Mononuclear cell (primary cell): Measurements from ENCODE around the gene SYCE3. TPM values are rescaled to one million over a fixed set of nuclear protein-coding genes. Genes with fewer than 3 reads are reported as not detected.
"Not testable (repeated sequence)": the region's sequence is repeated elsewhere in the genome, so short reads cannot be mapped to it uniquely, and the experiment has no call there.

Experiments
- H3K27me3 ChIP-seq: 2 replicates; pipeline ENCODE4 v1.6.0; 2011; ENCODE audit warnings: low read length, control low read depth; ENCODE audit not compliant: insufficient read depth
- H3K4me1 ChIP-seq: 2 replicates; pipeline ENCODE4 v1.5.1; 2011; ENCODE audit warnings: mild to moderate bottlenecking, low read length, control low read depth; ENCODE audit not compliant: insufficient read depth
- H3K4me3 ChIP-seq: 2 replicates; pipeline ENCODE4 v1.5.1; 2011; ENCODE audit warnings: mild to moderate bottlenecking, low read length, moderate library complexity
- H3K9me3 ChIP-seq: 2 replicates; pipeline ENCODE4 v1.5.1; 2011; ENCODE audit warnings: low read depth, mild to moderate bottlenecking, control low read depth, low read length
- total RNA-seq: library from RNA; depleted of rRNA; stranded (reverse); fragments of >200 nt; gene quantifications from one replicate; pipeline ENCODE4 v1.2.3, GENCODE V29; 2012

Gene SYCE3
- total RNA-seq, 1 donor, result not detected

DNA sequence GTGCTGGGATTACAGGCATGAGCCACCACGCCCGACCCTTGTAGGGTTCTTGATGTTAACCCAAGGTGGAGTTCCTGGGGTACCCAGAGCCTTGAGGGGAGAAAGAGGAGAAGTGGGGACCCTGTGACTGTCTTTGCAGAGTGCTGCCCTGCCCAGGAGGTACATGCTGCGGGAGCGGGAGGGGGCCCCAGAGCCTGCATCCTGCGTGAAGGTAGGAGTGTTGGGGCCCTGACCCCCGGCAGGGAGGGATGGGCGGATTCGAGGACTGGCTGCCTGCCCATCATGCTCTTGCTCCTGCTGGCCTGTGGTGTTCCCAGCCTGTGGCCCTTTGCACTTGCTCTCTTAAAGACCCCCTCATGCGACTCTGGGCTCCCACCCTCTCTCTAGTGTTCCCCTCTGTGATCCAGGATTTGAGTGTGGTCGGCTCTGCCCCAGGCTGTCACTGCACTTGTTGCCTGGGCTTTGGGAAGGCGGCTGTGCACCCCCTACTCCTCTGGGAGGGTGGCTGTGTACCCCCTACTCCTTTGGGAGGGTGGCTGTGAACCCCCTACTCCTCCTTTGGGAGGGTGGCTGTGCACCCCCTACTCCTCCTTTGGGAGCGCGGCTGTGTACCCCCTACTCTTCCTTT is 41.8 kb downstream of the SYCE3 start:
- Histone ChIP-seq H3K9me3 (no peaks in the 10 kb centered on the region), H3K4me3 (no peak overlapping the region), H3K27me3 (no peaks in the 10 kb centered on the region), H3K4me1 (peaks cover 18% of the 10 kb centered on the region)

DNA sequence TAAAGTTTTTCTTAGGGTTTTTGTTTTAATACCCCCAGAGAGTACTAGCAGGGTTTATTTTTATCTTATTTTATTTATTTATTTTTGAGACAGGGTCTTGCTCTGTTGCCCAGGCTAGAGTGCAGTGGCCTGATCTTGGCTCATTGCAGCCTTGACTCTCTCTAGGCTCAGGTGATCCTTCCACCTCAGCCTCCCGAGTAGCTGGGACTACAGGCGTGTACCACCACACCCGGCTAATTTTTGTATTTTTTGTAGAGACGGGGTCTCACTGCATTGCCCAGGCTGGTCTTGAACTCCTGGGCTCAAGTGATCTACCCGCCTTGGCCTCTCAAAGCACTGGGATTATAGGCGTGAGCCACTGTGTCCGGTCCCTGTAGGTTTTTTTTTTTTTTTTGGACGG is 42.5 kb downstream of the SYCE3 start:
- not testable (repeated sequence) for H3K4me3 ChIP-seq, H3K27me3 ChIP-seq, H3K9me3 ChIP-seq
- H3K4me1 ChIP-seq, result peaks cover 16% of the 10 kb centered on the region

DNA sequence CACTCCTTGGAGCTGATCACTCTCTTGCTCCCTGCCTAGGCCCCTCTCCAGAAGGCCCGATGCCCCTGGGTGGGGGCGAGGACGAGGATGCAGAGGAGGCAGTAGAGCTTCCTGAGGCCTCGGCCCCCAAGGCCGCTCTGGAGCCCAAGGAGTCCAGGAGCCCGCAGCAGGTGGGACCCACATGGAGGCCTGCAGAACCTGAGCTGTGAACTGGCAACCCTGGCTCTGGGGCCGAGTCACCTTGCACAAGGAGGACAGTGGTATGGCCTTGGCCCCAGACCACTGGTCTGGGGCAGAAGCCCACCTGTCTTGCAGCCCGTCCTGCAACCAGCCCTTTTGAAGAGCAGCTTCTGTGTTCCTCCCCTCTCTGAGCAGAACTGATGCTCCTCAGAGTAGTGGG is 43.6 kb downstream of the SYCE3 start:
- Histone ChIP-seq H3K4me3 (no peak overlapping the region), H3K9me3 (no peaks in the 10 kb centered on the region), H3K4me1 (peaks cover 6% of the 10 kb centered on the region), H3K27me3 (no peaks in the 10 kb centered on the region)

DNA sequence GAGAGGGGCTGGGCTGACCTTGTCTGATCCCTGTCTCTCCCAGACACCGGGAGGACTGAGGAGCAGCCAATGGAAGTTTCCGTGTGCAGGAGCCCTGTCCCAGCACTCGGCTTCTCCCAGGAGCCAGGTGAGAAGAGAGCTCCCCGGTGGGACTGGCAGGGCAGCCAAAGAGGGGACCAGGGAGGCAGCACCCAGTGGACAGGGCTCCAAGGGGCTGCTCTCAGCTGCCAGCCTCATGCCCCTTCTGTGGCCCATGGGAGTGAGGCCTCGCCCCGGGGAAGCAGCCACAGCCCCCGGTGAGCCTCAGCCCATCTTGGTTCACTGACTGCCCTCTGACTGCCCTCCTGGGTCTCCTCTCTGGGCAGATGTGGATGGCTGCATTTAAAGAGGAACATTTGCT is 44.1 kb downstream of the SYCE3 start:
- H3K4me1 ChIP-seq, result peaks cover under 1% of the 10 kb centered on the region
- H3K4me3 ChIP-seq, result no peak overlapping the region
- no peaks in the 10 kb centered on the region for H3K9me3 ChIP-seq
- H3K27me3 ChIP-seq, result no peaks in the 10 kb centered on the region

DNA sequence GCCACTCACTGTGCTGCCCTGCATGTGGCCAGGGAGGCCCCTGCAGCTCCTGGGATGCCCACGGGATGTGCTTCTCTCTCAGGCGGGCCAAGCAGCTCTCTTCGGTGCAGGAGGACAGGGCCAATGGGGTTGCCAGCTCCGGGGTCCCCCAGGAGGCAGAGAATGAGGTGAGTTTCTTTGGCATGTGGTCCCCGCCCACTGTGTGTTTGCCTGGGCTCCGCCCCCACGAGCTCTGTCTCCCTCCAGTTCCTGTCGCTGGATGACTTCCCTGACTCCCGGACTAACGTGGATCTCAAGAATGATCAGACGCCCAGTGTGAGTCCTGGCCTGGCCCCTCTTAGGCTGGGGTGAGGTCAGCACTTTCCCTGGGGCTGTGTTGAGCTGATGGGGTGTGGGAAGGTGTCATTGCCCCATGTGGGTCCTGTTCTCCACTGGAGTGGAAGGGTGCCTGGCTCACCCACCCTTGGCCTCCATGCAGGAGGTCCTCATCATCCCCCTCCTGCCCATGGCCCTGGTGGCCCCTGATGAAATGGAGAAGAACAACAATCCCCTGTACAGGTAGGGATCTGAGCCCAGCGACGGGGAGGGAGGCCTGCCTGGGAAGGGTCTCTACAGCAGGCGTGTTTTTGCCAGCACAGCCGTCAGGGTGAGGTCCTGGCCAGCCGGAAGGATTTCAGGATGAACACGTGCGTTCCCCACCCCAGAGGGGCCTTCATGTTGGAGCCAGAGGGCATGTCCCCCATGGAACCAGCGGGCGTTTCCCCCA is 45.0 kb downstream of the SYCE3 start:
- Histone ChIP-seq H3K9me3 (no peaks in the 10 kb centered on the region), H3K4me3 (no peak overlapping the region), H3K27me3 (no peaks in the 10 kb centered on the region), H3K4me1 (no peaks in the 10 kb centered on the region)

DNA sequence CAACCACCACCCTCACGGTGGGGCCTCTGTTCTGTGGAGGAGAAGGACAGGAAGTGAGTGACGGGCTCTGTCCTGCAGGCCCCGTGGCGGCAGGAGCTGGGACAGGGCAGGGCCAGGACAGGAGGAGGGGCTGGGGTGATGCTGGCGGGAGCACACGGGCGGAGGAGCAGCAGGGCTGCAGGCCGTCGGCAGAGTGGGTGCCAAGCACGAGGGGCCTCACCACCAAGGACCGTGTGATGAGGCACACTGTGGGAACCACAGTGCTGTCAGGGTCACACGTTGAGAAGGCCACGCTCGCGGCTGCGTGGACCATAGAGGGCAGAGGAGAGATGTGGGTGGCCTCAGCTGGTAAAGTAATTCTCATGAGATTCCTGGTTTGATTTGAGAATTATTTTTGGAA is 45.8 kb downstream of the SYCE3 start:
- Histone ChIP-seq H3K9me3 (no peaks in the 10 kb centered on the region), H3K4me3 (no peak overlapping the region), H3K4me1 (no peaks in the 10 kb centered on the region), H3K27me3 (no peaks in the 10 kb centered on the region)

DNA sequence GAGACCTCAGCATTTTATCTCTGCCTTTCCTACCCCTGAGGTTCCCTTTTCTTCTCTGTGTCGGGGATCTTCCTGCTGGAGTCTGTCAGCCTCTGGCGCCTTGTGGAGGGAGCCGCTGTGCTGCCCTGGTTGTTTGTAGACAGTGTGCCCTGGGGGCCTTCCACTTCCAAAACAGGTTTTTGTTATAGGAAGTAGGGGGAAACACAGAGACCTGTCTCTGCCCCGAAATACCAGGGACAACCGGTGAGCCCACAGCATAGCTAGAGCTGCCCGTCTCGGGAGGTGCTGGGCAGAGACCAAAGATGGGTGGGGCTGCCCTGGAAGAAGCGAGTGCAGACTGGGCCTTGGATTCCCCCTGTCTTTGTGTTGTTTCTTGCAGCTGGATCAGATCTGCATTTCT is 46.7 kb downstream of the SYCE3 start:
- H3K4me3 ChIP-seq, result no peak overlapping the region
- no peaks in the 10 kb centered on the region for H3K27me3 ChIP-seq
- H3K9me3 ChIP-seq, result no peaks in the 10 kb centered on the region
- H3K4me1 ChIP-seq, result no peaks in the 10 kb centered on the region

DNA sequence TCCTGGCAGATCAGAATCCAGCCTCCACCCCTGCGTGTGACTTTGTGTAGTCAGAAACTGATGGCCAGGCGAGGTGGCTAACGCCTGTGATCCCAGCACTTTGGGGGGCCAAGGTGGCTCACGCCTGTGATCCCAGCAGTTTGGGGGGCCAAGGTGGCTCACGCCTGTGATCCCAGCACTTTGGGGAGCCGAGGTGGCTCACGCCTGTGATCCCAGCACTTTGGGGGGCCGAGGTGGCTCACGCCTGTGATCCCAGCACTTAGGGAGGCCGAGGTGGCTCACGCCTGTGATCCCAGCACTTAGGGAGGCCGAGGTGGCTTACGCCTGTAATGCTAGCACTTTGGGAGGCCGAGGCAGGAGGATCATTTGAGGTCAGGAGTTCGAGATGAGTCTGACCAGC is 49.5 kb downstream of the SYCE3 start:
- Histone ChIP-seq H3K9me3 (no peaks in the 10 kb centered on the region), H3K4me1 (peaks cover 13% of the 10 kb centered on the region), H3K4me3 (no peak overlapping the region), H3K27me3 (no peaks in the 10 kb centered on the region)

DNA sequence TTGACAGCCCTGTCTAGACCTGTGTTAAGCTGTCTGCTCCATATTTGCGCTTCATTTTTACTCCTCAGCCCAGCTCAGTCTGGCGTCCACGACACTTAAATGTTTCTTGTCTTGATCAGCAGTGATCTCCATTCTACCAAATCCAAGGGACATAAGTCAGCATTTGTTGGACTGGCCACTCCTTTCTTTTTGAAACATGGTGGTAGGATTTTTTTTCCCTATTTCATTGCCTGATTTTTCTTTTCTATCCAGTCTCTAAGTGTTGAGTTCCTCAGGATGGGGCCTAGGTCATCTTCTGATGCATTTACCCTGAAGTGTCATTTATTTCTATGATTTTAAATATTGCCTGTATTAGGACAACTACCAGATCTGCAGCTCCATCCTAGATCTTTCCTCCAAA is 53.8 kb downstream of the SYCE3 start:
- no peaks in the 10 kb centered on the region for H3K9me3 ChIP-seq
- H3K4me1 ChIP-seq, result peaks cover 25% of the 10 kb centered on the region
- no peak overlapping the region for H3K4me3 ChIP-seq
- no peaks in the 10 kb centered on the region for H3K27me3 ChIP-seq

DNA sequence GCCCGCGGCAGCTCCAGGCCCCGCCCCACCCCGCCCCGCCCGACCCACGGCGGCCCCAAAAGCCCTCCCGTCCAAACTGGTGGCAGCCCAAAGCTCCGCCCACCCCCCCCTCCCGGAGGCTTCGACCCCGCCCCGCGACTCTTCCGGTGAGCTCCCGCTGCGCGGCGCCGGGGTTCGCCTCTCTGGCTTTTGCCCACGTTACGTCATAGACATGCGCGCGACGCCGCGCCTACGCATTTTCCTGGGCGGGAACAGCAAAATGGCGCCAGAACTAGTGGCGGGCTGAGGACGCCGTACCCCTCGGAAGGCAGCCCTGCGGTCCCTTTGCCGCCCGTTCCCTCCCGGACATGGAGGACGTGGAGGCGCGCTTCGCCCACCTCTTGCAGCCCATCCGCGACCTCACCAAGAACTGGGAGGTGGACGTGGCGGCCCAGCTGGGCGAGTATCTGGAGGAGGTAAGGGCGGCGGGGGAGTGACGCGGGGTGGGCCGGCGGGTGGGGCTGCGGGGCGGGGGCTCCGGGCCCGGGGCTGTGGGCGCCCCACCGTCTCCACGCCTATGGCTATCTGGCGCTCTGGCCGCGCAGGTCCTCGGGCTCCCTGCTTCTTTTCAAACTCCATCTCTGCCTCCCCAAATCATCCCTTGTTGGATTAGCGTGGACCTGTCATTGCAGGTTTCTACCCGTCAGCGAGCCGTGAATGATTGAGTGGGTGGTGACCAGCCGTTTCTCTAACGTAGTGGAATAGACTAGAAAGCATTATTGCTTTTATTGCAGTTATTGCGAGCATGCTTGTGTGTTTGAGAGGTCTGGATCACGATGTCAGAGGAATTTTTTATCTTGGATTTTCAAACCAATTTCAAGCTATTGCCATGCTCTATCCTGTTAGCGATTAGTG is 54.5 kb downstream of the SYCE3 start, which contains the start of gene NCAPH2:
NCAPH2 (plus strand) TSS at position 234 of the 894 bp plus-strand sequence; CDS start at position 348, 114 bp downstream.
- H3K4me3 ChIP-seq, result peak within 1 kb of the TSS; percentile 72
- no peaks in the 10 kb centered on the region for H3K9me3 ChIP-seq
- peaks cover 25% of the 10 kb centered on the region for H3K4me1 ChIP-seq
- no peaks in the 10 kb centered on the region for H3K27me3 ChIP-seq

DNA sequence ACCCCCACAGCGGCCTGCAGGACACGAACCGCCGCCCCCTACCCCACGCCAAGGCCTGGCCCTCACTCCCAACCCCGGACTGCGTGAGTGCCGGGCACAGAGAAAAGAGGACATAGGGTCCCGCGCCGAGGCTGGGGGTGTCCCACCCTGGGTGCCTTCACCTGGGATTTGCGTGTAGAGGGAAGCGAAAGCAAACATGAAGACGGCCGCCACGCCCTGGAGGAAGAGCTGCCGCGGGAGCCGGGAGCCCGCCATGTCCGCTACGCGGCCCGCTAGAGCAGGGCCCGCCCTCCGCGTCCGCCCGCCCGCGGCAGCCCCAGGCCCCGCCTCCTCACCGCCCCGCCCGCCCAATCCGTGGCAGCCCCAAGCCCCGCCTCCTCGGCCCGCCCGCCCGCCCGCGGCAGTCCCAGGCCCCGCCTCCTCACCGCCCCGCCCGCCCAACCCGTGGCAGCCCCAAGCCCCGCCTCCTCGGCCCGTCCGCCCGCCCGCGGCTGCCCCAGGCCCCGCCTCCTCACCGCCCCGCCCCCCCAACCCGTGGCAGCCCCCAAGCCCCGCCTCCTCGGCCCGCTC is 55.2 kb downstream of the SYCE3 start, which contains the start of gene LMF2:
LMF2 (minus strand) TSS at position 282 of the 570 bp plus-strand sequence; CDS start at position 255, 27 bp downstream.
- H3K4me3 ChIP-seq, result peak within 1 kb of the TSS; percentile 72
- H3K4me1 ChIP-seq, result peaks cover 25% of the 10 kb centered on the region
- no peaks in the 10 kb centered on the region for H3K27me3 ChIP-seq
- no peaks in the 10 kb centered on the region for H3K9me3 ChIP-seq

DNA sequence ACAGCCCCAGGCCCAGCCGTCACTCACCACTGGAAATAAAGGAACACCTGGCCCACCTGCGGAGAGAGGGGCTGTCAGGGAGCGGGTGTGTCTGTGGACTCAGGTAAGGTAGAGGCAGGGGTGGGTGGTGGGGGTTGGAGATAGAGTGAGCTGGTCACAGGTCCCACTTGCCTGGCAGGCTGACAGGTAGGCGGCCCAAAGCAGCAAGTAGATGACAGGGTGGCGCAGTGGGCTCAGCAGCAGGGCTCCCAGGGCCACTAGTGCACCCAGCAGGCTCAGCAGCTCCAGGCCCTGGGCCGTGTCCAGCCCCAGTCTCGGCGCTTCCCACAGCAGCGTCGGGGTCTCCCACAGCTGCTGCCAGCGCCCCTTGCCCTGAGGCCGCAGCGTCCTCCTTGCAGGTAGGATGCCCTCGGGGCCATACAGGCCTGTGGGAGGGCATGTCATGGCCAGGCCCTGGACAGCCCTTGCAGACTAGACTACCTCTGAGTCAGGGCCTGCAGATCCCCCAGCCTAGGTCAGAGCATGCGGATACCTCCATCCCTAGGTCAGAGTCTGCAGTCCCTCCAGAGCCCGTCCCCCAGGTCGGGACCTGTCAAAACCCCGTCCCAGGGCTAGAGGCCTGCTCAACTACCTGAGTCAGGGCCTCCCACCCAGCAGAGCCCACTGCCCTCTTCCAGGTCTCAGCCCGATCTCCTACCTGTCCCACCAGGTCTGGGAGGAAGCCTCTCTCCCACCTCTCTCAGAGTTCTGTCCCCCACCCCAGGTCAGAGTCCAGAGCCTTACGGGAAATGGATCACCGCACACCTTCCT is 55.9 kb downstream of the SYCE3 start:
- no peaks in the 10 kb centered on the region for H3K27me3 ChIP-seq
- peak overlapping the region; percentile 72 for H3K4me3 ChIP-seq
- no peaks in the 10 kb centered on the region for H3K9me3 ChIP-seq
- peaks cover 25% of the 10 kb centered on the region for H3K4me1 ChIP-seq

DNA sequence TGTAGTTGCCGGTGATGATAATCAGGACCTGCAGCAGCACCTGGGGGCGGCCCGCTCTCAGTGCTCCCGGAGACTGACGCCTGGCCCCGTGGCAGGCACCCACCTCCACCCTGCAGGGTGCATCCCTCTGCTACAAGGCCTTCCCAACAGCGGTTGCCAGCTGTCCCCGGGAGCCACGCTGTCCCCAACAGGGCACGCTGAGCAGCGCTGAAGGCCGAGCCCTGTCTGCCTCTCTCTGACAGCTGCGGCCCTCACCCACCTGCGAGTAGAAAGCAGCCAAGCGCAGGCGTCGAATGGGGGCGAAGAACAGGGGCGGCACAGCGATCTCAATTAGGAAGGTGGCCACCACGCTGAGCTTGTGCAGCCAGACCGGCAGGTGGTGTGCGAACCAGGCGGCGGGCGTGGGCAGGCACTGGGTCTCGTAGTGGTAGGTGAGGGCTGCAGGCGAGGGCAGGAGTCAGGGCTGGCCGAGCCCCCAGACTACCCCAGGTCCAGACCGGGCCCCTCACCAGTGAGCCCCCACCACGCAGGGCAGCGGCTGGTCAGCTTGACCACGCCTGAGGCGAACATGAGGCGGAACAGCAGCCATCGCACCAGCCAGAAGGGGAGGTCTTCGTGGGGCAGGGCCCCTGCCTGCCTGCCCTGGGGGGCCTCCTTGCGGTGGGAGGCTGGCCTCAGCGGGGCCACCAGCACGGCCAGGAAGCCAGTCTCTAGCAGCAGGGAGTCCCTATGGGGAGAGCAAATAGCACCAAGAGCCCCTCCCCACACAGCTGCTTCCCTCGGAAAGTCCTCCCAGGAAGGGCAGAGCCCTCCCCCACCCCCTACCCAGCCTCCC is 56.7 kb downstream of the SYCE3 start:
- peaks cover 25% of the 10 kb centered on the region for H3K4me1 ChIP-seq
- no peak overlapping the region for H3K4me3 ChIP-seq
- no peaks in the 10 kb centered on the region for H3K9me3 ChIP-seq
- H3K27me3 ChIP-seq, result no peaks in the 10 kb centered on the region
